GM19438 (cell line): ENCODE data around the gene HCN1.
"Not testable (repeated sequence)": the region's sequence is repeated elsewhere in the genome, so short reads cannot be mapped to it uniquely, and the experiment has no call there.

Experiments
- ATAC-seq: cut with Tn5 transposase; IDR thresholded peaks from one replicate; pipeline ENCODE4 v1.9.1; 2021; ENCODE audit warnings: low read depth; ENCODE audit not compliant: unreplicated experiment

The HCN1 gene

GRCh38 chr5:45622365-45622764 lies 73.8 kb downstream of the HCN1 start:
- no peak for ATAC-seq

- no peak for ATAC-seq
Observed at GRCh38 chr5:45617859-45618416, 78.2 kb downstream of the HCN1 start.

GRCh38 chr5:45609661-45610060 lies 86.5 kb downstream of the HCN1 start:
- no peak for ATAC-seq

- no peak for ATAC-seq
Observed at GRCh38 chr5:45604092-45604491, 92.1 kb downstream of the HCN1 start.

GRCh38 chr5:45601424-45601823 lies 94.8 kb downstream of the HCN1 start:
- ATAC-seq = no peak

- ATAC-seq = no peak
Observed at GRCh38 chr5:45596320-45596719, 99.9 kb downstream of the HCN1 start.

- ATAC-seq = not testable (repeated sequence)
Observed at GRCh38 chr5:45586001-45586400, 110.2 kb downstream of the HCN1 start.

- no peak for ATAC-seq
Observed at GRCh38 chr5:45578270-45578669, 117.9 kb downstream of the HCN1 start.

- ATAC-seq = no peak
Observed at GRCh38 chr5:45568813-45569212, 127.4 kb downstream of the HCN1 start.

- no peak for ATAC-seq
Observed at GRCh38 chr5:45542421-45542820, 153.8 kb downstream of the HCN1 start.

- no peak for ATAC-seq
Observed at GRCh38 chr5:45533663-45534062, 162.5 kb downstream of the HCN1 start.

GRCh38 chr5:45532826-45533624 lies 163.2 kb downstream of the HCN1 start:
- no peak for ATAC-seq

- no peak for ATAC-seq
Observed at GRCh38 chr5:45521067-45521466, 175.1 kb downstream of the HCN1 start.

GRCh38 chr5:45512521-45512920 lies 183.7 kb downstream of the HCN1 start:
- ATAC-seq = no peak

- ATAC-seq = no peak
Observed at GRCh38 chr5:45509371-45509770, 186.8 kb downstream of the HCN1 start.

GRCh38 chr5:45508135-45508534 lies 188.0 kb downstream of the HCN1 start:
- ATAC-seq = no peak

- ATAC-seq = no peak
Observed at GRCh38 chr5:45507178-45507577, 189.0 kb downstream of the HCN1 start.

GRCh38 chr5:45499006-45499405 lies 197.2 kb downstream of the HCN1 start:
- not testable (repeated sequence) for ATAC-seq

- ATAC-seq = no peak
Observed at GRCh38 chr5:45491368-45491767, 204.8 kb downstream of the HCN1 start.

- ATAC-seq = no peak
Observed at GRCh38 chr5:45484781-45485180, 211.4 kb downstream of the HCN1 start.

- ATAC-seq = no peak
Observed at GRCh38 chr5:45454114-45454513, 242.1 kb downstream of the HCN1 start.

GRCh38 chr5:45444856-45445255 lies 251.3 kb downstream of the HCN1 start:
- not testable (repeated sequence) for ATAC-seq
